Measurements from ENCODE around the gene GPX4.
"Not testable (repeated sequence)": the region's sequence is repeated elsewhere in the genome, so short reads cannot be mapped to it uniquely, and the experiment has no call there.

GPX4 gene

DNA sequence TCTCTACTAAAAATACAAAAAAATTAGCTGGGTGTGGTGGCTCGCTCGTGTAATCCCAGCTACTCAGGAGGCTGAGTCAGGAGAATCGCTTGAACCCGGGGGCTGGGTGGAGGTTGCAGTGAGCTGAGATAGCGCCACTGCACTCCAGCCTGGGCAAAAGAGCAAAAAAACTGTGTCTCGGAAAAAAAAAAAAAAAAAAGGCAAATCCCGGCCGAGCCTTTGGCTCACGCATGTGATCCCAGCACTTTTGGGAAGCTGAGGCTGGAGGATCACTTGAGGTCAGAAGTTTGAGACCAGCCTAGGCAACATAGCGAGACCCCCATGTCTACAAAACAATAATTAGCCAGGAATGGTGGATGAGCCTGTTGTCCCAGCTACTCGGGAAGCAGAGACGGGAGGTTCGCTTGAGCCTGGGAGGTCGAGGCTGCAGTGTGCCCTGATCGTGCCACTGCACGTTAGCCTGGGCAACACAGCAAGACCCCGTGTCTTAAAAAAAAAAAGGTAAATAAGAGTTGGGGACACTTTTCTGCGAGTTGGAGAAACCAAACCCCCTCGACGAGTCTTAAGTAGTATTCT lies 574 bp upstream of the GPX4 start:
- no peak for DNase-seq

DNA sequence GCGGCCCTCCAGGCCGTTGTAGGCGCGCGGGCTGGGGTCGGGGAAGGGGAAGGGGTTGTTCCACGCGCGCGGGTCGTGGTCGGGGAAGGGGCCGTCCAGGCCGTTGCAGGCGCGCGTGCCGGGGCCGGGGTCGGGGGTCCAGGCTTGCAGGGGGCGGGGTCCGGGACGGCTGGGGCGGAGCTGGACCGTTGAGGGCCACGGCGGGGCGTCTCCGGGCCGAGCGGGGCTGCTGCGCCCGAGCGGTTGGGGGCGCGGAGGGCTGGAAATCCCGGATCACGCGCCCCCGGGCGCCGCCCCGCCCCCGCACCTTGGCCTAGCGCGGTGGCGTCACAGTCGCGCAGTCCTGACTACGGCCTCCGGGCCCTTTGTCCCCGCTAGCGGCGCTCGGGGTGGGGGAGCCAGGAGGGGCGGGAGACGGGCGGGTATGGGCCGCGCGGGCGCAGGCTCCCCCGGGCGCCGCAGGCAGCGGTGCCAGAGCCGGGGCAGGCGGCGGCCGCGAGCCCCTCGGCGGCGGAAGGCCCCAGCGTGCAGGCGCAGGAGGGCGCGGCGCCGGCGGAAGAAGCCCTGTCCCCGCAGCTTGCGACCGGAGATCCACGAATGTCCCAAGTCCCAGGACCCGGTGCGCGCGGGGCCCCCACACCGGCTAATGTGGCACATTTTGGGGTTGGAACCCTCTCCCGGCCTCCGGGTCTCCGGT lies 665 bp downstream of the GPX4 start:
- DNase-seq = no peak

GRCh38 chr19:1105008-1105872 lies 1.4 kb downstream of the GPX4 start:
- no peak for DNase-seq

GRCh38 chr19:1105873-1106840 lies 2.4 kb downstream of the GPX4 start:
- DNase-seq = no peak

DNA sequence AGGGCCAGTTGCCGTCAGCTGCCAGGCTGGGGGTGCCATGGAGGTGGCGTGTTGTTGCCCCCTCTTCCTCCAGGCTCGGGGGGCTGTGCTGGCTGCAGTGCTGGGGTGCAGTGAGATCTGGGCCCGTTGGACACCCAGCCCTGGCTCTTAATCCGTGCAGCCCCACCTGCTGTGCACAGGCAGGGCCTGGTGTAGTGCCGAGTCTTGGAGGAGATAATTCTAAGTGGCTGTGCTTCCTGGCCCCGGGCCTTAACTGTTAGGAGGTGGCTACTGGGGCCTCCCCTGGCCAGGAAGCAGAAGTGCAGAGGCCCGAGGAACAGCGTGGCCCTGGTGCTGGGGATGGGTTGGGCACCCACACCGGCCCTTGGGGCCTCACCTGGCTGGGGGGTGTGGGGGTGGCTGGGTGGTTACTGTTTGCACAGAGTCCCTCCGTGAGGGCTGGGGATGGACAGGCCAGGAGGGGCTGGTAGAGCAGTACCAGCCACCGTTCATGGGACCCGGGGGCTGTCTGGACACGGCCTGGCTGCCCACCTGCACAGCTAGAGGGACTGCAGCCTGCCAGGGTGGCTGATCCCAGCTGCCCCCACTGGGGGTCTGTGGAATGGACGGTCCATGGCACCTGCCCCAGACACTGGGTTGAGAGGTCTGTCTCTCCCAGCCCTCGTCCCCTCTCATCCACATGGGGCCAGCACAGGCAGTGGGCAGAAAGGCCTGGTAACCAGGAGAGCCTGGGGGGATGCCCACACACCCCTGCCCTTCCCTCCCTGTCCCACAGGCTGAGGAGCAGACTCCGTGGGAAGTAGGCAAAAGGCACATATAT lies 3.3 kb downstream of the GPX4 start:
- no peak for DNase-seq

DNA sequence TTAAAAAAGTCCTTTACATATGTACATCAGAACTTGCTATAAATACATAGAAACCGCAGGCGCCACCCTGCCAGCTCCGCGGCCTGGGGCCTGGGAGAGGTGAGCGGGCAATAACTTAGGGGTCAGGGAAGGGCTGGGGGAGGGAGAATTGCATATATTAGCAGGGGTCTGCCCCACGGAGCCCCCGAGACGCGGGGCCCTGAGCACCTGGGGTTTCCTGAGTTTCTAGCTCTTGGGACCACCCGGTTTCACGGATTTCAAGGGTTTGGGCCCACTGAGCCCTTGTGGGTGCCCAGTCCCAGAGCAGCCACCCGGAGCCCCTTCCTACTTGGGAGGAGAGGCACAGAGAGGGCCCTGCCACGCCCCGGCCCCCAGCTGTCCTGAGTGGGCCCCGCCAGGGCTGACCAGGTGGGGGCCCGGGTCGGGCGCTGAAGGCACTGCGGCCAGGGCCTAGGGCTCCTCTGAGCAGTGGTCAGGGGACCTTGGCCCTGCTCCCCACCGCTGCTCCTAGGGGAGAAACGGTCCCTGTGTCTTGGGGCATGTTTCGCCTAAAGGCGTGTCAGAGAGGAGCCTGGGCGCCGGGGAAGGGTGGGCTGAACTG lies 4.0 kb downstream of the GPX4 start:
- no peak for DNase-seq

GRCh38 chr19:1108291-1109031 lies 4.7 kb downstream of the GPX4 start:
- DNase-seq = no peak

GRCh38 chr19:1109032-1109551 lies 5.3 kb downstream of the GPX4 start:
- no peak for DNase-seq

DNA sequence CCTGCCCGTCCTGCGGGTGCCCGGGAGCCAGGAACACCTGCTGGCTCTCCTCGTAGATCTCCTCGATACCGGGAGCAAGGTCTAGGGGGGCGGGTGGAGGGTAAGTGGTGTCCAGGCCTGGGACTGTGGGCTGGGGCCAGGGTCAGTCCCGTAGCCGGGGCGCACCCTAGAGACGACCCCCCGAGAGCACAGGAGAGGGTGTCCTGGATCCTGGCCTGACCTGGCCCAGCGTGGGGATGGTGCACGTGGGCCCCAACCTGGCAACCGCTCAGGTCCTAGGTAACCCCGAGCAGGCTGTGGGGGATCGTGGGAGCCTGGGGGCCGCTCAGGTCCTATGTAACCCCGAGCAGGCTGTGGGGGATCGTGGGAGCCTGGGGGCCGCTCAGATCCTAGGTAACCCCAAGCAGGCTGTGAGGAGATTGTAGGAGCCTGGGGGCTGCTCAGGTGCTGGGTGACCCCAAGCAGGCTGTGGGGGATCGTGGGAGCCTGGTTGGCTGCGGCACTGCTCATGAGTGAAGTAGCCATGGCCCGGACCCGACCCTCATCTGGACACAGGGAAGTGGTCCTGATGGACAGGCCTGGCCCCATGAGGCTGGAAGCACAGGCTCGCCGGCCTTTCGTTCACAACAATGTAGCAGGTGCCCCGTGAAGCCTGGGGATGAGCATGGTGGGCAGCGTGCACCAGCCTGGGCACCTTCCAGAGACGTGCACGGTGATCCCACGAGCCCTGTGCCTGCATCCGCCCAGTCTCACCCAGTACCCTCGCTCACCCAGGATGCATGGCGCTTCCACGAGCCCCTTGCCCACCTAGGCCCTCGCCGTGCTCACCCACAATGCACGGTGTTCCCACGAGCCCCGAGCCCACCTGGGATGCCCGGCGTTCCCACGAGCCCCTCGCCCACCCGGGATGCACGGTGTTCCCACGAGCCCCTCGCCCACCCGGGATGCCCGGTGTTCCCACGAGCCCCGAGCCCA lies 6.2 kb downstream of the GPX4 start:
- DNase-seq = no peak

DNA sequence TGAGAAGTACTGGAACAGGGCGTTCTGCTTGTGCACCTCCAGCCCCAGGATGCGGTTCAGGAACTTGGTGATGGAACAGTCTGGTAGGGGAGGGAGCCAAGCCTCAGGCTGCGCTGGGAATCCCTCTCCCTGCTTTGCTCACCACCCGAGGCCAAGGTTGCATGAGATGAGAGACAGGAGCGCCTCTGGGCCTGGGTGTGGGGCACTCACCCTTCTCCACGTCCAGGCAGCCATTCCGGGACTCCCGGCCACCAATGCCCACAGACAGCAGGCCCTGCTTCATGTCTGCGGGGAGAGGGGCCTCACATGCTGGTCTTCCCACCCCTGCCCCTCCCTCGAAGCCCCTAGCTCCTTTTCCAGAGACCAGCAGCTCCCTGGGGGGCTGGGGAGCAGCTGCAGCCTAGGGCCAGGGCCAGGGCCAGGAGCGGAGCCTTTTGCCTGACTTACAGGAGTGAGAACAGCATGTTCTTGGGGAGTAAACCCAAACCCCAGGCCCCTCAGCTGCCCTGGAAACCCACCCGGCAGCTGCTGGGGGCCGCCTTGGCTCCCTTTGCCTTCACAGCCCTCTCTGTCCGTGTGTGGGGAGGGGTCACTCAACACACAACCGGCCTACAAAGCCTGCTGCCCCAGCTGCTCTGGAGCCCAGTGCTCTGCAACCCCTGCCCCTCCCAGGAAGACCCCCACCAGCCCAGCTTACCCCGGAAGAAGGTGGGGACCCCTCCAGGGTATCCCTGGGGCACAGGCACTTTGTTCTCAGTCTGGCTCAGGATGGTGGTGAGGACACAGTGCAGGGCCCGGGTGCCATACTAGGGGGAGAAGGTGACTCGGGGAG lies 7.2 kb downstream of the GPX4 start:
- no peak for DNase-seq

DNA sequence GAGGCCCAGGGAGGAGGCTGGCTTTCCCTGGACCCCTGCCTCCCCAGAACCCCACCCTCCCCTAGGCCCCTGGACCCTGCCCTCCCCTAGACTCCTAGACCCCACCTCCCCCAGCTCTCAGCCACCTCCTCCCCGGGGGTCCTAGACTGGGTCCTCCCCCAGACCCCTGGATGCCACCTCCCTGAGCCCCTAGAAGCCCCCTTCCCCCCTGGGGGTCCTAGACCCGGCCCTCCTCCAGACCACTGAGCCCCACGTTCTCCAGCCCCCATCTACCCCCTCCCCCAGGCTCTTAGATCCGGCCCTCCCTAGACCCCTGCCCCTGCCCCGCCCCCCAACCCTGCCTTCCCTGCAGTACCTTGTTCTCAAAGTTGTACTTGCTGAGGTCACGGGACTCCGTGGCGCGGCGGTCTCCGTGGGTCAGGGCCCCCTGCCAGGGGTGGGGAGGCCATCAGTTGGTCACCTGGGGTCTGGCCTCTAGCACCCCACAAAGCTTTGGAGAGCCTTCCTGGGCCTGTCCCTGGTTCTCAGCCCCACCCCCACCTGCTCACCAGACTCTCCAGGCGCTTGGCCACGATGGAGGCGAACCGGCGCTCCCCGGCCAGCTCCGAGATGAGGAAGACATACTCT lies 8.0 kb downstream of the GPX4 start:
- no peak for DNase-seq

DNA sequence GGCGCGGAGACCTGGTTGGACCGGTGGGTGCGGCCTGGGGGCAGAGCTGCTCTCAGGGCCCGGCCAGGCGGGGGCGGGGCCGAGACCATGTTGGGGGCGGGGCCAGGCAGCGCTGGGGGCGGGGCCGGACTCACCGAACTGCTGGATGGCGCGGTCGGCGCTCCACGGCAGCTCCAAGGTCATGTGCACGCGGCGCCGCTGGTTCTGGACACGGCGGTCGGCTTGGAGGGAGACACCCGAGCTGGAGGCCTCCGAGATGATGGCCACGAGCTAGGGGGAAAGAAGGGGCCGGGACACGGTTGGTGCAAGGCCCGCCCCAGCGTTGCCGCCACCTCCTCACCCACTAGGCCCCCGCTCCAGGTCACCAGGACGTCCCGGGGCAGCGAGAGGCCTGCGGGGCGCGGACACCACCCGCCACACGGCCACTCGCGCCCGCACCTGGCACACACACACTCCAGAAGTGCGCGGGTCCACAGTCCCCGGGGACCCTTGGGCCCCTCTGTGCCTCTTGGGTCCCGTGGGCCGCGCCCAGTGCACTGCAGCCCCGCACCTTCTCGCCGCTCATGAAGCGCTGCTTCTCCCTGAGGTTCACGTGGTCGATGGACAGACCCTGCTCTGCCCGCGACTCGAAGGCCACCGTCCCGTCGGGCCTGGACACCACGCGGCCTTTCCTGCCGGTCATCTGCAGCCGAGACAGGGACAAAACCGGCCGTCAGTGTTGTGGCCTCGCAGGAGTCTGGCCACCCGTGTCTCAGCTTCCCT lies 8.7 kb downstream of the GPX4 start:
- no peak for DNase-seq

GRCh38 chr19:1113030-1113985 lies 9.5 kb downstream of the GPX4 start:
- peak; percentile 85 for DNase-seq

DNA sequence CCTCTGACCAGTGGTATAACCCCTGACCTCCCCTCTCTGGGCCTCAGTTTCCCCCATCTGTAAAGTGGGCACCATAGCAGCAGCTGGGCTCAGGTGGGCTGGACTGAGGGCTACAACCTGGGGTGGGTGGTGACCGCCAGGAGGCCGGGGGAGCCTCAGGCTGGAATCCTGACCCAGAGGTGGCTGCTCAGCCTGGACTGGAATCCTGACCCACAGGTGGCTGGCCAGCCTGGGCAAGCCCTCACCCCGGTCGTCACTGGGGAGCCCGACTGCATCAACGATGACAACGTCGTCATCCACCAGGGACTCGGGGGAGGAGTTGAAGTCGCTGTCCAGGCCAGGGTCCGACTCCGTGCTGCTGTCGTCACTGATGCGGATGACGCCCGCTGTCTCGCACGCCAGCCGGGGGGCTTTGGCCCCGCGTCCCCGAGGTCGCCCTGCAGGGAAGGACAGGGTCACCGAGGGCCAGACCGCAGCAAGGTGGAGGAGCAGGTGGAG lies 10.2 kb downstream of the GPX4 start:
- DNase-seq = no peak

- DNase-seq = not testable (repeated sequence)
Measured at GRCh38 chr19:1114728-1115127, 10.9 kb downstream of the GPX4 start.

All from amniotic stem cell (primary cell).